IPS DF 4.7 (cell line): Measurements from ENCODE around the gene PHACTR3.
"Not testable (repeated sequence)": the region's sequence is repeated elsewhere in the genome, so short reads cannot be mapped to it uniquely, and the experiment has no call there.

Experiments
- DNase-seq: peaks from one replicate; pipeline ENCODE4 v3.0.0-alpha.2; 2013; ENCODE audit warnings: low spot score; ENCODE audit errors: extremely low read depth

PHACTR3 gene

DNA sequence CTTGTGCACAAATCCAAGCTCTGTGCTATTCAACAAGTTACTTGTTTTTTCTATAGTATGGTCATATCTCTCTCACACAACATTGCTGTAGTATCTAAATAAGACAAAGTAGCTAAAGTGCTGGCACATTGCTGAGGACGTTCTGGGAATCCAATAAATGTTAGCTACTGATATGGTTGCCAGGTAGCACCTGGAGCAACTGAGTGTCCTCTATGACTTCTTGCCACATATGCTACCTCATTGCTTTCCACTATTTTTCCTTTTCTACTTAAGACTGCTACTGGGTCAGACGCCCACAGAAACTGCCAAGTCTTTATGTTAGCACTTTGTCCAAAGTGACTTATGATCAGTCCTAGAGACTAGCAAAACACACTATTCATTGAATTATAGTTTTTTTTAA, 243.8 kb downstream of the PHACTR3 start:
- no peak for DNase-seq

DNA sequence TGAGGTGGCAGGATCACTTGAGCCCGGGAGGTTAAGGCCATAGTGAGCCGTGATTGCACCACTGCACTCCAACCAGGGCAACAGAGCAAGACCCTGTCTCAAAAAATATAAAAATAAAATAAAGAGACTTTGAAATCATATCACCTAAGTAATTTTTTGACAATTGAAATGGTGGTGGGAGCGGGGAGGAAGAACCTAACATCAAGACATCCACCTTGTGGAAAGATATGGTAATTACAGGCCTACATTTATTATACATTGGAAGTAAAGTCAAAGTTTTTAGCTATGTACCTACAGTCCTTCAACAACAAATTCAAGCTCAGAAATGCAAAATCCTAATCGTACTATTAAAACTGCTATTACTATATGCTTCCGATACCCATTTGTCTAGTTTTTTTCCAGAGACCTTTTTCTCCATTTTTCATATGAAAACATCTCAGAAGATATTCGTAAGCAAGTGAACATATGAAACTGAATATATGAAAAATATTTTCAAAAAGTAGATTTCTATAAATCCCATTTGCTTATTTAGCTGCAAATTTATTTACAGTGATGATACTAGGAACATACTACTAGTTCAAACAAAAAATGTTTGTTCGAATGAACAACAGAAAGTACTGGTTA, 245.8 kb downstream of the PHACTR3 start:
- DNase-seq, result no peak

- not testable (repeated sequence) for DNase-seq
These were observed 252.2 kb downstream of the PHACTR3 start for GRCh38 chr20:59856526-59856925.

GRCh38 chr20:59856941-59857340, 252.6 kb downstream of the PHACTR3 start:
- not testable (repeated sequence) for DNase-seq

DNA sequence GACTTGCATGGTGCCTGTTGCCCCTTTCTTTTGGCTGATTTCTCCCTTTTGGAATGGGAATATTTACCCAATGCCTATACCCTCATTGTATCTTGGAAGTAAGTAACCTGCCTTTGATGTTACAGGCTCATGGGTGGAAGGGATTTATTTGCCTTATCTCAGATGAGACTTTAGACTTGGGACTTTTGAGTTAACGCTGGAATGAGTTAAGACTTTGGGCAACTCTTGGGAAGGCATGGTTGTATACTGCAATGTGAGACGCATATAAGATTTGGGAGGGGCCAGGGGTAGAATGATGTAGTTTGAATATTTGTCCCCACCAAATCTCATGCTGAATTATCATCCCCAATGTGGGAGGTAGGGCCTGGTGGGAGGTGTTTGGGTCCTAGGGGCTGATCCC, 253.6 kb downstream of the PHACTR3 start:
- no peak for DNase-seq

DNA sequence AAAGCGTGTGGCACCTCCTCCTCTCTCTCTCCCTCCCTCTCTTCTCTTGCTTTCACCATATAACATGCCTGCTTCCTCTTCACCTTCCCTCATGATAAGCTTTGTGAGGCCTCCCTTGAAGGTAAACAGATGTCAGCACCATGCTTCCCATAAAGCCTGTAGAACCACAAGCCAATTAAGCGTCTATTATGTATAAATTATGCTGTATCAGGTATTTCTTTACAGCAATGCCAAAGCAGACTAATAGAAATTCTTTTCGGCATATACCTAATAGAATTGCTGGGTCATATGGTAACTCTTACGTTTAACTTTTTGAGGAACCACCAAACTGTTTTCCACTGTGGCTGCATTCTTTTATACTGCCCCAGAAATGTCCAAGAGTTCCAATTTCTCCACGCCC, 254.1 kb downstream of the PHACTR3 start:
- no peak for DNase-seq

- DNase-seq, result no peak
These were observed 257.1 kb downstream of the PHACTR3 start for GRCh38 chr20:59861401-59861800.

GRCh38 chr20:59863058-59863457, 258.7 kb downstream of the PHACTR3 start:
- no peak for DNase-seq

DNA sequence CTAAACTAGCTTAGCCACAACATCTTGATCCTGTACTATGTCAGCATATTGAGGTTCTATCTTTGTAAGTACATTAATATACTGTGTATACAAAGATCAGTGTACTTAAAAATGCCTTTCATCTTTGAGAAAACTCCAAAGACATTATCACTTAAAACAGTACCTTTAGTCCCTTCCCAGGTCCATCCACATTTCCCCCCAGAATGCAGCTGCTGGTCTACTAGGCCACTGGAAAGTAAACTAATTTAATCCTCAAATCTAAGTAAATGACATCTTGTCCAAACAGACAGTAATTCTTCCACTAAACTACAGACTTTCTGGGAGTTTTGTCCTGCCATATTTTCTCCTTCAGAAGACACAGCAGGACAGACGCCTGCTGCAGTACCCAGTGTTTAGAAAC, 260.4 kb downstream of the PHACTR3 start:
- no peak for DNase-seq

- no peak for DNase-seq
These were observed 262.0 kb downstream of the PHACTR3 start for GRCh38 chr20:59866338-59866737.

DNA sequence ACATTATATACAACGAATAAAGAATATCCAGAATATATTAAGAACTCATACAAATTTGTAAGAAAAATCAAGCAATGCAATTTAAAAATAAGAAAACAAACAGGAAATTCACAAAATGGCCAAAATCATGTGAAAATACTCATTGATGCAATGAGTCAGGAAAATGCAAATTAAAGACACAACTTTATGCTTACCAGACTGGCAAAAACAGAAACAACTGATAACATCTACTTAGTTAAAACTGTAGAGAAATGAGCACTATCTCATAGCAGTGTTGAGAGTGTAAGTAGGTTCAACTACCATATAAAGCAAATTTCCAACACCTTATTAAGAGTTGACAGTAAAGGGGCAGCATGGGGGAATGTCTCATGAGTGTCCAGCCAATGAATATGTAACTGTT, 266.8 kb downstream of the PHACTR3 start:
- DNase-seq, result no peak

GRCh38 chr20:59873409-59873808, 269.1 kb downstream of the PHACTR3 start:
- no peak for DNase-seq

GRCh38 chr20:59880198-59880597, 275.9 kb downstream of the PHACTR3 start:
- DNase-seq, result no peak

GRCh38 chr20:59884494-59884893, 280.2 kb downstream of the PHACTR3 start:
- no peak for DNase-seq

GRCh38 chr20:59888050-59888449, 283.7 kb downstream of the PHACTR3 start:
- no peak for DNase-seq

DNA sequence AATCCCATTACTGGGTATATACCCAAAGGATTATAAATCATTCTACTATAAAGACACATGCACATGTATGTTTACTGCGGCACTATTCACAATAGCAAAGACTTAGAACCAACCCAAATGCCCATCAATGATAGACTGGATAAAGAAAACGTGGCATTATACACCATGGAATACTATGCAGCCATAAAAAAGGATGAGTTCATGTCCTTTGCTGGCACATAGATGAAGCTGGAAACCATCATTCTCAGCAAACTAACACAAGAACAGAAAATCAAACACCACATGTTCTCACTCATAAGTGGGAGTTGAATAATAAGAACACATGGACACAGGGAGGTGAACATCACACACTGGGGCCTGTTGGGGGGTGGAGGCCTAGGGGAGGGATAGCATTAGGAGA, 285.7 kb downstream of the PHACTR3 start:
- DNase-seq, result not testable (repeated sequence)

GRCh38 chr20:59891581-59891980, 287.2 kb downstream of the PHACTR3 start:
- DNase-seq, result no peak

- DNase-seq, result no peak
These were observed 291.6 kb downstream of the PHACTR3 start for GRCh38 chr20:59895908-59896307.
